Panc1 (cell line): Measurements from ENCODE around the gene MOV10L1. TPM values are rescaled to one million over a fixed set of nuclear protein-coding genes. Genes with fewer than 3 reads are reported as not detected.

Experiments
- ATAC-seq: fragments of 200-7000 bp; cut with Tn5 transposase; 2 replicates; pipeline ENCODE4 v1.9.1; 2020; ENCODE audit warnings: mild to moderate bottlenecking, moderate library complexity
- BruUV-seq: library from RNA; stranded (reverse); fragments of 400-500 nt; replicated peaks from 2 replicates; lab custom pipeline; 2021; lab: Mats Ljungman, UMichigan
- CTCF ChIA-PET: fragments of 300-600 bp; sonication (Branson Sonifier 250); formaldehyde crosslinking; loops from one replicate; lab custom pipeline; 2022; ENCODE audit warnings: antibody characterized with exemption; lab: Charles Lee
- POLR2A ChIA-PET: fragments of 300-600 bp; sonication (Branson Sonifier 250); formaldehyde crosslinking; loops from one replicate; lab custom pipeline; 2022; ENCODE audit warnings: antibody characterized with exemption; lab: Charles Lee
- DNase-seq: peaks from one replicate; pipeline ENCODE4 v3.0.0-alpha.2; 2010; ENCODE audit warnings: low read depth, low spot score
- H3K27ac ChIP-seq: 2 replicates; pipeline ENCODE4 v1.5.1; 2011; ENCODE audit warnings: mild to moderate bottlenecking, low read length, inconsistent platforms
- H3K27me3 ChIP-seq: fragments of 200-500 bp; sonication (Bioruptor generic); 2 replicates; pipeline ENCODE4 v1.6.0; 2014; ENCODE audit warnings: low read length, inconsistent platforms; ENCODE audit not compliant: control insufficient read depth, insufficient read depth
- H3K36me3 ChIP-seq: fragments of 200-500 bp; sonication (Bioruptor generic); 2 replicates; pipeline ENCODE4 v1.5.1; 2014; ENCODE audit warnings: inconsistent platforms, mild to moderate bottlenecking, low read length, moderate library complexity; ENCODE audit not compliant: control insufficient read depth, insufficient read depth
- H3K4me1 ChIP-seq: 2 replicates; pipeline ENCODE4 v1.5.1; 2011; ENCODE audit warnings: inconsistent platforms, mild to moderate bottlenecking, low read length, moderate library complexity; ENCODE audit not compliant: control insufficient read depth, insufficient read depth
- H3K4me3 ChIP-seq, 2 experiments: 2 replicates each; pipeline ENCODE4 v1.5.1; 2011 to 2012; ENCODE audit warnings: low read depth in 2 of 2, low read length in 2 of 2, mild to moderate bottlenecking in 2 of 2, inconsistent platforms in 1 of 2, moderate library complexity in 1 of 2
- H3K9me3 ChIP-seq: fragments of 200-500 bp; sonication (Bioruptor generic); 2 replicates; pipeline ENCODE4 v1.5.1; 2014; ENCODE audit warnings: low read depth, mild to moderate bottlenecking, inconsistent platforms, low read length, moderate library complexity; ENCODE audit not compliant: control insufficient read depth, insufficient read depth
- POLR2AphosphoS5 ChIP-seq: IDR thresholded peaks from 2 replicates; pipeline ENCODE4 v1.6.1; 2012; ENCODE audit warnings: mild to moderate bottlenecking, low read depth, low read length, moderate library complexity
- SIN3A ChIP-seq: IDR thresholded peaks from 2 replicates; pipeline ENCODE4 v1.6.1; 2012; ENCODE audit warnings: low read depth, mild to moderate bottlenecking, low read length, moderate library complexity, borderline replicate concordance; ENCODE audit not compliant: insufficient read depth
- TCF7L2 ChIP-seq: IDR thresholded peaks from 2 replicates; pipeline ENCODE4 v1.6.1; 2011; ENCODE audit warnings: mild to moderate bottlenecking, low read depth, low read length, inconsistent platforms
- in situ Hi-C: cut with HindIII; loops from 2 replicates; pipeline ENCODE4 v1.10.0; 2016; ENCODE audit warnings: low sequenced_read_pairs, low pct_unique_long_range_greater_than_20kb
- intact Hi-C: fragments of 100-400 bp; cut with micrococcal nuclease; formaldehyde crosslinking; loops from one replicate; pipeline ENCODE4 v1.10.0; 2022; ENCODE audit not compliant: unreplicated experiment
- total RNA-seq: library from RNA; stranded (reverse); gene quantifications from one replicate; pipeline ENCODE4 v1.2.1, GENCODE V29; 2021; ENCODE audit not compliant: unreplicated experiment
- TF ChIP-seq, protein P1 (sequence below): fragments of 450-650 bp; IDR thresholded peaks from 2 replicates; pipeline ENCODE4 v1.5.1; 2017; ENCODE audit warnings: mild to moderate bottlenecking
- TF ChIP-seq, protein P2 (sequence below), 2 experiments: IDR thresholded peaks; 2 replicates each; pipeline ENCODE4 v1.6.1; 2011 to 2012; ENCODE audit warnings: low read depth in 2 of 2, control low read depth in 1 of 2, low read length in 1 of 2, mild to moderate bottlenecking in 1 of 2, moderate library complexity in 1 of 2; ENCODE audit not compliant: insufficient read depth in 1 of 2

Gene MOV10L1
- total RNA-seq, 1 experiment from 2014 or later, result 0.10 TPM

- Histone ChIP-seq H3K9me3 (no peaks in the 10 kb centered on the region), H3K27ac (no peak overlapping the region), H3K4me3 (no peak overlapping the region), H3K27me3 (no peaks in the 10 kb centered on the region), H3K36me3 (no peaks in the 10 kb centered on the region), H3K4me1 (no peaks in the 10 kb centered on the region)
- TF ChIP-seq, protein P1, sequence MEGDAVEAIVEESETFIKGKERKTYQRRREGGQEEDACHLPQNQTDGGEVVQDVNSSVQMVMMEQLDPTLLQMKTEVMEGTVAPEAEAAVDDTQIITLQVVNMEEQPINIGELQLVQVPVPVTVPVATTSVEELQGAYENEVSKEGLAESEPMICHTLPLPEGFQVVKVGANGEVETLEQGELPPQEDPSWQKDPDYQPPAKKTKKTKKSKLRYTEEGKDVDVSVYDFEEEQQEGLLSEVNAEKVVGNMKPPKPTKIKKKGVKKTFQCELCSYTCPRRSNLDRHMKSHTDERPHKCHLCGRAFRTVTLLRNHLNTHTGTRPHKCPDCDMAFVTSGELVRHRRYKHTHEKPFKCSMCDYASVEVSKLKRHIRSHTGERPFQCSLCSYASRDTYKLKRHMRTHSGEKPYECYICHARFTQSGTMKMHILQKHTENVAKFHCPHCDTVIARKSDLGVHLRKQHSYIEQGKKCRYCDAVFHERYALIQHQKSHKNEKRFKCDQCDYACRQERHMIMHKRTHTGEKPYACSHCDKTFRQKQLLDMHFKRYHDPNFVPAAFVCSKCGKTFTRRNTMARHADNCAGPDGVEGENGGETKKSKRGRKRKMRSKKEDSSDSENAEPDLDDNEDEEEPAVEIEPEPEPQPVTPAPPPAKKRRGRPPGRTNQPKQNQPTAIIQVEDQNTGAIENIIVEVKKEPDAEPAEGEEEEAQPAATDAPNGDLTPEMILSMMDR, result no peak
- TF ChIP-seq SIN3A (no peak), TCF7L2 (no peak), POLR2AphosphoS5 (no peak)
- TF ChIP-seq, protein P2, sequence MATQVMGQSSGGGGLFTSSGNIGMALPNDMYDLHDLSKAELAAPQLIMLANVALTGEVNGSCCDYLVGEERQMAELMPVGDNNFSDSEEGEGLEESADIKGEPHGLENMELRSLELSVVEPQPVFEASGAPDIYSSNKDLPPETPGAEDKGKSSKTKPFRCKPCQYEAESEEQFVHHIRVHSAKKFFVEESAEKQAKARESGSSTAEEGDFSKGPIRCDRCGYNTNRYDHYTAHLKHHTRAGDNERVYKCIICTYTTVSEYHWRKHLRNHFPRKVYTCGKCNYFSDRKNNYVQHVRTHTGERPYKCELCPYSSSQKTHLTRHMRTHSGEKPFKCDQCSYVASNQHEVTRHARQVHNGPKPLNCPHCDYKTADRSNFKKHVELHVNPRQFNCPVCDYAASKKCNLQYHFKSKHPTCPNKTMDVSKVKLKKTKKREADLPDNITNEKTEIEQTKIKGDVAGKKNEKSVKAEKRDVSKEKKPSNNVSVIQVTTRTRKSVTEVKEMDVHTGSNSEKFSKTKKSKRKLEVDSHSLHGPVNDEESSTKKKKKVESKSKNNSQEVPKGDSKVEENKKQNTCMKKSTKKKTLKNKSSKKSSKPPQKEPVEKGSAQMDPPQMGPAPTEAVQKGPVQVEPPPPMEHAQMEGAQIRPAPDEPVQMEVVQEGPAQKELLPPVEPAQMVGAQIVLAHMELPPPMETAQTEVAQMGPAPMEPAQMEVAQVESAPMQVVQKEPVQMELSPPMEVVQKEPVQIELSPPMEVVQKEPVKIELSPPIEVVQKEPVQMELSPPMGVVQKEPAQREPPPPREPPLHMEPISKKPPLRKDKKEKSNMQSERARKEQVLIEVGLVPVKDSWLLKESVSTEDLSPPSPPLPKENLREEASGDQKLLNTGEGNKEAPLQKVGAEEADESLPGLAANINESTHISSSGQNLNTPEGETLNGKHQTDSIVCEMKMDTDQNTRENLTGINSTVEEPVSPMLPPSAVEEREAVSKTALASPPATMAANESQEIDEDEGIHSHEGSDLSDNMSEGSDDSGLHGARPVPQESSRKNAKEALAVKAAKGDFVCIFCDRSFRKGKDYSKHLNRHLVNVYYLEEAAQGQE (IDR thresholded peaks at IDR 0.05; ENCODE audit: insufficient read depth in 1 of 2, low read depth in 2 of 2, low read length in 1 of 2), result no peak
- ChIA-PET CTCF (no interaction called here), POLR2A (no interaction called here)
- BruUV-seq, result no TSS peak
- no peak for ATAC-seq
- intact Hi-C loops, result no loop called here
- DNase-seq, result no peak
- in situ Hi-C loops, result no loop called here
Observed at GRCh38 chr22:50176850-50177536, 87.2 kb downstream of the MOV10L1 start.

- intact Hi-C loops, result no loop called here
- no peak for DNase-seq
Observed at GRCh38 chr22:50177537-50178470, 88.0 kb downstream of the MOV10L1 start.

More at GRCh38 chr22:50177537-50178470, 88.0 kb downstream of the MOV10L1 start:
- in situ Hi-C loops, result no loop called here
- H3K27ac ChIP-seq, result no peak overlapping the region
- H3K4me1 ChIP-seq, result no peaks in the 10 kb centered on the region; the same call in 1 of the 2 replicates
- H3K9me3 ChIP-seq, result no peaks in the 10 kb centered on the region
- POLR2A ChIA-PET, result no interaction called here
- no TSS peak for BruUV-seq
- CTCF ChIA-PET, result no interaction called here
- no peaks in the 10 kb centered on the region for H3K27me3 ChIP-seq
- TF ChIP-seq, protein P1, result no peak
- TF ChIP-seq SIN3A (no peak), POLR2AphosphoS5 (no peak), TCF7L2 (no peak)
- TF ChIP-seq, protein P2 (IDR thresholded peaks at IDR 0.05; ENCODE audit: insufficient read depth in 1 of 2, low read depth in 2 of 2, low read length in 1 of 2), result no peak
- no peak overlapping the region for H3K4me3 ChIP-seq
- H3K36me3 ChIP-seq, result no peaks in the 10 kb centered on the region
- ATAC-seq, result no peak
